NCI-H510A treated with DMSO at 0.1 percent for 48 hours (cell line): ENCODE measurements around the gene TMEM269.
A peak's percentile ranks its signal among the peaks of the same experiment; 100 is the strongest.

Source experiments
- DNase-seq: peaks from one replicate; lab custom pipeline; 2025; lab: John Stamatoyannopoulos, UW

TMEM269 gene

DNA sequence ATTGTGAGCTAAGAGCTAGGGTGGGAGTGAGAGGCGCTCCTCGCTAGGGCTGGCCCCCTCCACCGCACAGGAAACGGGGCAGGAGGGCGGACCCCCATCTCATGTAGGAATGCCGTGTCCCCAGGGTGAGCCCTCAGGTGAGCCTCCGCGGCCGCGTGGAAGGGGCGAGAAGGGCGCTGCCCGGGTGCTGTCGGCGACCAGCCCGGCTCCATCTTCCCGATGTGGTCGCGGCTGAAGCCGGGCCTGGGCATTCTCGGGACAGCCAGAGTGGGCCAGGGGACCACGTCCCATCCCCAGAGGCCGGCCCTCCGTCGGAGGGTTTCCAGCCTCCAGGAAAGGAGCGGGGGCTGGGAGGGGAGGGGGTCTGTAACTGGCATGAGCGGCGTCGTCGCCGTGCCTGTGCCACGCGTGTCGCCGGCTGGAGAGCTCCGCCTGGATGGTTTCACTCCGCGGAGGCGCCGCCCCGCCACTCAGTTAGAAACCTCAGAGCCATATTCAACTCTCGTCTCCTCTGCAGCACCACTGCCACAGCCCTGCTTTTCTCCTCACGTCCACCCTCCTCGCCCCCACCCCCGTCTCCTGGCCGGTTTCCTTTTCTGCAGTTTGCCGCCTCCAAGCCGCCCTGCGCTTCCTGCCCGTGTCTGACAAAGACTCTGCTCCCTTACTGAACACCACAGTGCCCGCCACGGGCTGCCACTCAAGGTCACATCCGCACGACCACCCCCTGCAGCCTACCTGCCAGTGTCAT is at the start of gene TMEM269:
TMEM269 (plus strand) TSS at position 46 of the 748 bp plus-strand sequence. CDS start 4,903 bp downstream, outside the sequence.
- DNase-seq, result no peak

- DNase-seq, result no peak
These were observed 49.7 kb upstream of the TMEM269 start for GRCh38 chr1:42735056-42735455.

DNA sequence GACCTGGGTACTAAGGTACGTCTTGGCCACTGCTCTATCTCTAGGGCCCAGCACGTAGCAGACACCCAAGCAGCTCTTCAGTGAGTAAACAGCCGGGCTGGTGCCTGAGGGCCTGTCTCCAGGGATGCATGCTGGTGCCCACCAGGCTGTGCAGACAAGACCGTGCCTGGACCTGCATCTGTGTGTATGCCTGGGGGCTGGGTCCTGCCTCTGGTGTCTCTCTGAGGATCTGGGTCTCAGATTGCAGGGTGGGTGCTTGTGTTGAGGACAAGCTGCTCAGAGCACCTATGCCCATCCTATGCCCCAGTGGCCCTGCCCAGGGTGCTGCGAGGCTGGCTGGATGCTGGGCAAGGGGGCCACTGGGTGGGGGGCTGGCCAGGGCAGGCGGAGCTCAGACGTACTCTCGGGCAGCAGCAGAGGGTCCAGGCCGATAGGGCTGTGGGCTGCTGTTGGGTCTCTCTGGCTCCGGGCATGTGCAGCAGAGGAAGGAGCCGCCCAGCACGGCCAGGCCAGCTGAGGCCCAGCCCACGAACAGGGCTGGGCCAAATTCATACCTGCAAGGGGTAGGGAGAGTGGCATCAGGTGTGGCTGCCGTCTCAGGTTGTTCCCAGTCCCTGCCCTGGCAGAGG is 49.2 kb upstream of the TMEM269 start:
- no peak for DNase-seq

DNA sequence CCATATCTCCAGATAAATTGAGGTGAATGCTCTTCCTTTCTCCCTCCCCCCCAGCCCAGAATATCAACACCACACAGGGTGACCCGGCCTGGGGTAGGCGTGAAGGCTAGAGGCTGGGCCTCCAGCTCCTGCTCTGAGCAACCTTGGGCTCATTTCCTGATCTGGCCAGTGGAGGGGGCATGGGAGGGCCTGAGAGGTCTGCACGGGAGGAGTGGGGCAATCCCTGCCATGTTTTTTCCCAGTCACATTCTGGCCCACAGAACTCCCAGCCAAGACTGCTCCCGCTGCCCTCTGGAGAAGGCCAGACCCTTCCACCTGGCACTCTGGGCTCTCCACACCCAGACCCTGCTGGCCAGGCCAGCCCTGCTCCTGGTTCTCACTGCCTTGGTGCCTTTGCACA is 48.6 kb upstream of the TMEM269 start:
- DNase-seq, result no peak

DNA sequence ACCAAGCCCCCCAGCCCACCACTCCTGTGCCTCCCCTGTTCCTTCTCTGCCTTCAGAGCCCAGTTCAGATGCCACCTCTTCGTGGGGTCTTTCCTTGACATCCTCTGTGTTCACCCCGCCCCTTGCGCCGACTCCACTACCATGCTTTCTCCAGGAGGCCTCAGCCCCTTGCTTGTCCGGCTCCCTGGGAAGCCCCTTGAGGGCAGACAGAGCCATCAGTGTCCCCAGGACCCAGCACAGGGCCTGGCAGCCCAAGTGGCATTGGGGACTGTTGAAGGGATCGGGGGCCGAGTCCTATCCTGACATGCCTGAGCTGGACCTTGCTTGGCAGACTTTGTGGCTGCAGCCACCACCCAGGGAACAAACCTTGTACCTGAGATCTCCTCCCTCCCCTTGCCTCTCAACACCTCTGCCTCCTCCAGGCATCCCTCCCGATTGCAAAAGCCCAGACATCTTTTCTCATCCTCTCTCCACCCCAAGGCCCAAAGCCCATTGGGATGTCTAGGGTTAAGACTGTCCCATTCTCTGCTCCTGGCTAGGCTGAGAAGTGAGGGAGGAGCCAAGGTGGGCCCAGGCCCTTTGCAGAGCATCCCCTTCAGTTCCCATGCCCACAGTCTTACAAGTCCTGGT is 48.1 kb upstream of the TMEM269 start:
- no peak for DNase-seq

DNA sequence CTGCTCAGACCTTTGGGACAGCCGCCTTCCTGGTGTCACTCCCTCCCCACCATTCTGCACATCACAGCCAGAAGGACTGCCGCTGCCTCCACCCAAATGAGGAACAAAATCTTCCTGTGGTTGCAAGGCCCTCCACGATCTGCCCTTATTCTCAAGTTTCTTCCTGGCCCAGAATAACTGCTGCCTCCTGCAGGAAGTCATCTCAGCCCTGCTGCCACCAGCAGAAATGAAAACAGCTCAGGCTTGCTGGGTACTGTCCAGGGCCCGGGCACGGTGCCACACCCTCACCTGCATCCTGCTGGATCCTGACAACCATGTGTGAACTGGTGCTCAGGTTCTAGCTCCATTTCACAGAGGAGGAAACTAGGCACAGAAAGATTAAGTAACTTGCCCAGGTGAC is 47.5 kb upstream of the TMEM269 start:
- peak; percentile 7 for DNase-seq

- DNase-seq, result no peak
These were observed 46.7 kb upstream of the TMEM269 start for GRCh38 chr1:42737986-42738677.

- DNase-seq, result no peak
These were observed 46.0 kb upstream of the TMEM269 start for GRCh38 chr1:42738678-42739226.

DNA sequence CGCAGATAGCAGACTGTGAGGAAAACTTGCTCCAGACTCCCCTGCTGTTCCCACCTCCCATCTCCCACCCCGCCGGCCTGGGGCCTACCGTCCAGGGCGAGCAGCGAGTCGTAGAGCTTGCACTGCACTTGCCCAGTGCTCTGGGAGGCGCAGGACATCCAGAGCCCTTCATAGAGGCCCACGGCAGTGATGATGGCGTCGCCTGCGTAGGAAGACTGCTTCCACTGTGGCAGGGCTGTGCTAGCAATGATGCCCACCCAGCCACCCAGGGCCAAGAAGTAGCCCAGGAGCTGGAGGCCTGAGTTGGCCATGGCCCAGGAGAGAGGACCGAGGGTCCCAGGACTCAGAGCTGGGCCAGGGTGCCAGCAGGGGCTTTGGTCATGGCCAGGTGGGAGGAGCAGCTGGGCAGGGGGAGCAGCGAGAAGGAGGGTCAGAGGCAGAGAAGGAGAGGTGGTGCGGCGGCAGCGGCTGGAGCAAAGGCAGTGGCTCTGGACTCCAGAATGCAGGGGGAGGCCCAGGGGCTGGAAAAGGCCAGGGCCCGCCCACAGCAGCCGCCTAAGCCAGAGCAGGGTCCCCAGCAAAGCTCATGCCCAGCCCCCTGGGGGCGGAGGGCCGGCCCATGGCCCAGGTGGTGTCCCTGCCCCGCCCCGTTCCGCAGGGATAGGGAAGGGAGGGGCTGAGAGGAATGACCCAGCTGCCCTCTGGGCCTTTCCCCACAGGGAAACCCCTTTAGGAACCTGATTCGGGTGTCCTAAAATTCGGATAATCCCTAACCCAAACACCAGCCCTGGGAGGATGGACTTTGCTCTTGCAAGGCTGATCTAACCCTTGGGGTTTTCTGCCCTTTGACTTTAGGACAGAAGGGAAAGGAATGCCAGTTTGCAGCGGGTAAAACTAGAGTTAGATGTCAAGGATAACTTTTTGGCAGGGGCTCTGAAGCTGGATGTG is 44.8 kb upstream of the TMEM269 start, which contains the start of gene CLDN19:
CLDN19 (minus strand) TSS at position 484 of the 948 bp plus-strand sequence; CDS start at position 311, 173 bp downstream.
- DNase-seq, result no peak

DNA sequence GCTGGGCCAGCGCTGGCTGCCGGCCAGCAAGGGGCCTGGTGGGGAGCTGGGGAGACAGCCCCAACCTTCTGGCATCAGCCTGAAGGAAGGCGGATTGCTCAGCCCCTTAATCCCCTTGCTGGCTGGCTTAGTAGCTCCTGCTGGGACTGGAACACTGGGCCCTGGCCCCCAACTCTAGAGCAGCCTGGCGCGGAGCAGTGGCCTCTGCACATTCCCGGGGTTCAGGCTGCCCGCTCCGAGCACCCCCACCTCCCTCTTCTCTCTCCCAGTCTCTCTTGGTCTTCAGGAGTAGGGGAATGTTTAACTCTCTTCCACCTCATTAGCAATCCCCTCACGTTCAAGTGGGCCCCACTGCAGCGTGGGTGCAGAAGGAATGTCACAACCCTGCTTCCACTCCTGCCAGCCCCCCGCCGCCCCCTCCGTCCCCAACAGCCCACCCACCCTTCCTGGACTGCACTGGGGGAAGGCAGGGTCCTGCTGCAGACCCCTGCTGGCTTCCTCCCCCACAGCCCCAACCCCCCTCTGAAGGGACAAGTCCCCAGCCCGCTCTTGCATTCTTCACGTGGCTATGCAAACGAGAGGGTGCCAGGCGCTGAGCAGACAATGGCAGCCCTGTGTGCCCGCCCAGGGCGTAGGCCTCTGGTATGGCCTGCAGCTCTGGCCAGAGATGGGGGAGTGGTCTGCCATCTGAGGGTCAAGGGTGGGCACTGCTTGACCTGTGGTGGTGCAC is 43.8 kb upstream of the TMEM269 start:
- DNase-seq, result no peak

- DNase-seq, result no peak
These were observed 43.1 kb upstream of the TMEM269 start for GRCh38 chr1:42741706-42742105.

DNA sequence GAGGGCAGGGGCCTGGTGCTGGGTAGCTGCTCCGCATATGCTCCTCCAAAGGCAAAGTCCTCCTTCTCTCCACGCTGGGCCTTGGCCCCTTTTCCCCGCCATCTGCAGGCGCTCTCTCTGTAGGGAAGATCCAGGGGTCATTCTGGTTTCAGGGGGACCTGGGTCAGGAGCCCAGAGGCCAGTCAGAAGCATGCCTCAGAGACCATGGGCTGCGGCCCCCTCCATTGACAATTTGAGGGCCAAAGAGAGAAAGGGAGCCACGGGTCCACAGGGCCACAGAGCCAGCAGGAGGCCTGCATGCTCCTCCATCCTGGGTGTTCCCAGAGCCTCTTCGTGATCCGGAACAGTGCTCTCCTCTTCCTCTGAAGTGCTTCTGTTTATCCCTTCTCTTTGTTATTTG is 42.6 kb upstream of the TMEM269 start:
- DNase-seq, result no peak

DNA sequence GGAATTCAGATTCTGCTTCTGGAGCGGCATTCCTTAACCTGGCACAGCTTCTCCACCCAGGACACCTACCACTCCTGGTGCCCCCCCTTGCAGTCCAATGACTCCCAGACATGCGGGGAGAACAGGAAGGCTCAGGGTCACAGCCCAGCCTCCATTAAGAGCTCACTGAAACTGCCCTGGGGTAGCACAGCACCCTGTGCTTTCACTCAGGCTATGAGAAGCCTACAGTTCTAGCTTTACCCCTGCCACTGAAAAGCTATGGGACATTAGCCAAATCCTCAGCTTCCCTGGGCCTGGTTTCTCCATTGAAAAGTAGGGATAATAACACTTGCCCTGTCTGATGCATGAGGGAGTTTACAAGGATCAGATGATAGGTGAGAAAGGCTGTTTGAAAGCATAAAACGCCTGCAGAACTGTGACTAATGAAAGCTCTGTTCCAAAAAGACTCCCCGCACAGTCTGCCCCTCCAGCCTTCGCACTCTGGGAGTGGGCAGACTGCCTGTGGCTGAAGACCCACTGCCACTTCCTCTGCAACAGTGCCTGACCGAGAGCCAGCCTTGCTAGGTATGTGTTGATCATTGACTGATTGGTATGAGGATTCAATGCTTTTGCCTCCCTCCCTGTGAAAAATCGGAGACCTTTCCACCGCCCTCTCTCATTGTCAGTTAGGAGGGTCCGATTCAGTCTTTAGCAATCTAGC is 42.0 kb upstream of the TMEM269 start:
- no peak for DNase-seq

- no peak for DNase-seq
These were observed 41.3 kb upstream of the TMEM269 start for GRCh38 chr1:42743317-42744147.

GRCh38 chr1:42744148-42744413 is 40.7 kb upstream of the TMEM269 start:
- no peak for DNase-seq

DNA sequence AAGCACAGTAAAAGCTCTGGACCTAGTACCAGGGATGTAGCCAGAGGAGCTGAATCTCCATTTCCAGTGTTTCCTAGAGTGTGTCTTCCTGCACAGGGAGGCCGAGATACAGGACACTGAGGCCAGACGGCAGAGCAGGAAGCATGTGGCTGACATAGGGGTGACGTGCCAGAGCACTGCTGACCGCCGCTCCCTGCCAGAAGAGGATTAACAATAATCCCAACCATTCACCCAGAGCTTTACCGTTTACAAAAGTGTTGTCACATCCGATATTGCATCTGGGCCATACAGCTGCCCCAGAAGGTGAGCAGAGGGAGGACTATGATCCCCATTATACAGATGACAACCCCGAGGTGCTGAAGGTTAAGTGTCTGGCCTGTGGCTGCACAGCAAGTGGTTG is 38.9 kb upstream of the TMEM269 start:
- DNase-seq, result no peak

DNA sequence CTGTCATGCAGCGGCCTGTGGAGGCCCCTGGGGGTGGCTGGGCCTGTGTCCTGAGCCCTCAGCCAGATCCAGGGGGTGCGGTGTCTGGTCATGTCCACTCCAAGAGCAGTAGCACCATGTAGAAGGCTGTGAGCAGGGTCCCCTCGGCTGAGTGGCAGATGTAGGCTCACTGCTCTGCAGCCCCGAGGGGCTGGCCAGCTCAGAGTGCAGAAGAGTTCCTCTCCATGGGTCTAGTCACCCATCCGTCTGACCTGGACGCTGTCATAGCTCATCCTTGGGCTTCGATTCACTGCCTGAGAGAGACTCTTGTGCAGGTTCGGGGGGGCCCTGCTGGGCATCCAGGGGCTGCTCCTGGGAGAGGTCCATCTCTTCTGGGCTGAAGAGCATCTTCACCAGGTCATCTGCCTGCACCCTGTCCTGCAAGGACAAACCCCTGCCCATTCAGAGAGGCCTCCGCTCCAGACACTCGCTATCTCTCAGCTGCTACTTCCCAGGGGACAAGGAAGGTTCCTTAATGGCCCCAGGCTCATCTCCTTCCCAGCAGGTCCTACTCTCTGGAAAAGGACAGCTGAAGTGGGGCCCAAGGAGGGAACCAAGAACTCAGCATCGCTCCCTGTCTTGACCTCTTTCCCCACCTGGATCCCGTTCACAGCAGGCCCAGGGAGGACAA is 38.2 kb upstream of the TMEM269 start:
- DNase-seq, result no peak

DNA sequence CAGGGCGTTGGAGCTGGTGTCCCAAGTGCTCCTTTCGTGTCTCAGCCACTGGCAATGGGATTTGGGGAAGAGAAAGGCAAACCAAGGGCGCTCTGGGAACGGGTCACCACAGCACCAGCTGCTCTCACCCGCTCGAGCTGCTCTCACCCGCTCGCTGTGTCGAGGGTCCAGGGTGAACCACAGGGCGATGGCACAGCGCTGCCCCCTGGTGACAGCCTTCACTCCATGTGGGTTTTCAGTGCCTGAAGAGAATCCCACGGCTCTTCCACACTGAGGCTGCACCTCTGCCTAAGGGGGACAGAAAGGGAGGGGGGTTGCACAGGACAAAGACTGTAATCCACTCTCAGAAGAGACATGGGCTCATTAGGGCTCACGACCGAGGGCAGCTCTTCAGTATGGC is 37.7 kb upstream of the TMEM269 start:
- DNase-seq, result peak; percentile 23

GRCh38 chr1:42748021-42748420 is 36.8 kb upstream of the TMEM269 start:
- DNase-seq, result no peak
